Measurements from ENCODE around the gene GPR17. TPM values are rescaled to one million over a fixed set of nuclear protein-coding genes. Genes with fewer than 3 reads are reported as not detected.

Gene GPR17
- total RNA-seq, 1 donor from 2014 or later = not detected

DNA sequence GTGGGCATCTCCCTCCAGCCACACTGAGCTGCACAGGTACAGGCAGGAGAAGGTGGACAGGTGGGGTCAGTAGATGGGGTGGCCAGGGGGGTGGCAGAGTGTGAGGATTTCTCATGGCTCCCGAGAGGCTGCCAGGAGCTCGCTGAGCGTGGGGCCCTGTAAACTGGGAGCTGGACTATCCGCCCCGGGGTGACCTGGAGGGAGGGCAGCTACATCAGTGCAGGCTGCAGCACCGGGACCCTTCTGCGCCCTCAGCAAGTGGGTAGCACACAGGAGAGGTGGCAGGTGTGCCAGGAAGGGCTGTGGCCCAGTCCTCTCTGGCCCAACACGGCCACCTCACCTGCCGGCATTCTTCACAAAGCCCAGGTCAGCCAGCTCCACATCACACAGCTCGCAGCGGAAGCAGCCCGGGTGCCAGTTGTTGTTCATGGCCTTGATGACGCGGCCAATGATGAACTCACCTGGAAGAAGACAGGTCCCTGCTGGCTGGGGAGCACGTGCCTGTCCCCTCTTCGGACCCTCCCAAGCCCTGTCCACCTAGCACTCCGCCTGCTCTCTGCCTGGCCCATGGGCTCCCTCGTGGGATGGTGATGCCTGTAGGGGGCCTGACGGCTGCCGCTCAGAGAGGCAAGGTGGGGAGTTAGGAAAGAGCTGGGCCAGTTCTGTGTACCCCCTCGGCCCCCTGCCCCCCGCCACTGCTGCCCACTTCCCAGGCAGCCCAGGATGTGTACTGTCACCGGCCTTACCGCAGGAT is 8.3 kb downstream of the GPR17 start:
- no peak for DNase-seq (ENCODE audit: low read depth, low spot score)

DNA sequence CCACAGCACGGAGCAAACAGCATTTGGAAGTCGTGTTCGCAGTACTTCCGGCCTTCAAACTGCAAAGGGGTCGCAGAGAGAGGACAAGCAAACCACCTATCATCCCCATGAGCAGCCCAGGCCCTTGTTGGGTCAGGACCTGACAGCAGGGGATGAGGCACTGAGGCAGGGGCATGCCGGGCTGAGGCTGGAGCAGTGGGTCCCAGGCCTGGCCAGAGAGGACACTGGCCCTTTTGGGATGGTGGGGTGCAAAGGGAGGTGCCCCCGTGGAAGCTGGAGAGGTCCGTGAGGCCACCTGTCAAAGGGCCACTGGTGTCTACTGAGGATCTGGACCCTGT is 8.9 kb downstream of the GPR17 start:
- DNase-seq (ENCODE audit: low read depth, low spot score) = no peak

DNA sequence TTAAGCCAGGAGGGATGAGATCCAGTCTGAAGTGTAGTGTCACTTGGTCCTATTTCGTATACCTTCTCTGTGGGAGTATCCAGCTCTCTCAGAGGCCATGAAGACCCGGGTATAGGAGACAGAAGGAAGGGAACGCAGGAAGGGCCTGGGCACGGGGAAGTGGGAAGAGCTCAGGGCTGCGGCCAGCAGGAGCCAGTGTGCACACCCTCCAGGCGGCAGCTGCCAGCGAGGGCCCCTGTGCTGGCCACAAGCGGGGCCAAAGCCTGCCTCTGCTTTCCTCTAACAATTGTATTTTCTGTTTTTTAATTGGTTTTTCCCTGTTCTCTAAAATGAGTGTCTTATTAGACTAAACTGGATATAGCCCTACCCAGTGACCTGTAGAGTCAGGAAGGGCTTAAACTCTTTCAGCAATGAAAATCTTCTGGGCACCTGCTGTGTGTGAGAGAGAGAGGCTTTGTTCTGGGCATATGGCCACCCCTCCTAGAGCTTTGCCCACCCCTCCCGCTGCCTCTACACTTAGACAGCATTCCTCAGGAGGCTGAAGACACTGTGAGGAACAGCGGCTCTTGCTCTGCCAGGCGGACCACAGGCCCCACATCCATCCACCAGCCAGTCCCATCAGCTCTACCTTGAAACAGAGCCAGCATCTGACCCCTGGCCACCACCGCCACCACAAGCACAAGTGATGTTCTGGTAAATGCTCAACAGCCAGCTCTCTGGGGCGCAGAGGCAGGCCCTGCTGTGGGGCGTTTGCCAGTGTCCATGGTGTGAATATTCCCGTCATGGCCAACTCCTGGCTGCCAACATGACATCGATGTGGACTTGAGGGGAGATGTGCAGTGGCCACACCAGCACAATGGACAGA is 9.5 kb downstream of the GPR17 start:
- no peak for DNase-seq (ENCODE audit: low read depth, low spot score)

DNA sequence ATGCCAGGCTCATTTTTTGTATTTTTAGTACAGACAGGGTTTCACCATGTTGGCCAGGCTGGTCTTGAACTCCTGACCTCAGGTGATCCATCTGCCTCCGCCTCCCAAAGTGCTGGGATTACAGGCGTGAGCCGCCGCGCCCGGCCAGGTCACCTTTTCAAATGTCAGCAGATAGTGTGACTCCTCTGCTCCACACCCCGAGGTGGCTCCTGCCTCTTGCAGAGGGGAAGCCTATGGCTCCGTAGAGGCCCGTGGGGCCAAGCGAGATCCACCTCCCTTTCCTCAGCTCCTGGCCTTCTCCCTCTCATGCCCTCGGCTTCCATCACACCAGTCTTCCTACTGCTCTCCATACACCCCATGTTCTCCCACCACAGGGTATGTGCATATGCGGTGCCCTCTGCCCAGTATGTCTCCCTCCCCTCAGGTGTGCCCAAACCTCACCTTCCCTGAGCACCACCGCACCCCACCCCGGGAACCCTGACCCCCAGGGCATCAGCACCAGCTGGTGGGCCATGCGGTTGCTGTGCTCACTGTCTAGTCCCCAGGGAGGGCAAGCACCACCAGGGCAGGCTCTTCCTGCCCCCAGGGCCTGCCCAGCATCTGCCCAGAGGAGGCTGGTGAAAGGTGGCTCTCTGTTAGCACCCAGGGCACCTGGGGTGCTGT is 10.7 kb downstream of the GPR17 start:
- DNase-seq (ENCODE audit: low read depth, low spot score) = no peak

DNA sequence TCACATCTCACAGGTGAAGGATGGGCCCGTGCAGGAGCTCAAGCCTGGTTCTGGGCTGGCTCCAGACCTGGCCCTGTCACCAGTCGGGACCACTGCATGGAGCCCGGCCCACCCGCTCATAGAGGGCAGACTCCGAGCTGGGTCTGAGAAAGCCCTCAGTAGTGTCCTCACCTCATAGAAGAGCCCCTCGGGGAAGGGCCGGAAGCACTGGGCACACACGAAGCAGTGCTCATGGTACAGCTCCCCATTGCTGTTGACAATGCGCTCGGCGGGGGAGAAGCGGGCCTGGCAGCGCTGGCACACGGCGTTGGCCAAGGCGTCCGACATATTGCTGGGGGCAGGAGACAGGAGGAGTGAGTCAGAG is 11.3 kb downstream of the GPR17 start:
- no peak for DNase-seq (ENCODE audit: low read depth, low spot score)

DNA sequence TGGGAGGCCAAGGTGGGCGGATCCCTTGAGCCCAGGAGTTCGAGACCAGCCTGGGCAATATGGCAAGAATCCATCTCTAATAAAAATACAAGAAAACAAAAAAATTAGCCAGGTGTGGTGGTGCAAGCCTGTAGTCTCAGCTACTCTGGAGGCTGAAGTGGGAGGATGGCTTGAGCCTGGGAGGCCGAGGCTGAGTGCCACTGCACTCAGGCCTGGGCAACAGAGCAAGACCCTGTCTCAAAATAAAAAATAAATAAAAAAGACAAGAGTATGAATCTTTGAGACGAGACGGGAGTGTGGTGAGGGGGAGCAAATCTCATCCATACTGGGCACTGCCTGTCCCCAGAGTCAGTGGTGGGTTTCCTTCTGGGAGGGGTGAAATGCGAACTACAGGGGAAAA is 12.2 kb downstream of the GPR17 start:
- DNase-seq (ENCODE audit: low read depth, low spot score) = no peak

DNA sequence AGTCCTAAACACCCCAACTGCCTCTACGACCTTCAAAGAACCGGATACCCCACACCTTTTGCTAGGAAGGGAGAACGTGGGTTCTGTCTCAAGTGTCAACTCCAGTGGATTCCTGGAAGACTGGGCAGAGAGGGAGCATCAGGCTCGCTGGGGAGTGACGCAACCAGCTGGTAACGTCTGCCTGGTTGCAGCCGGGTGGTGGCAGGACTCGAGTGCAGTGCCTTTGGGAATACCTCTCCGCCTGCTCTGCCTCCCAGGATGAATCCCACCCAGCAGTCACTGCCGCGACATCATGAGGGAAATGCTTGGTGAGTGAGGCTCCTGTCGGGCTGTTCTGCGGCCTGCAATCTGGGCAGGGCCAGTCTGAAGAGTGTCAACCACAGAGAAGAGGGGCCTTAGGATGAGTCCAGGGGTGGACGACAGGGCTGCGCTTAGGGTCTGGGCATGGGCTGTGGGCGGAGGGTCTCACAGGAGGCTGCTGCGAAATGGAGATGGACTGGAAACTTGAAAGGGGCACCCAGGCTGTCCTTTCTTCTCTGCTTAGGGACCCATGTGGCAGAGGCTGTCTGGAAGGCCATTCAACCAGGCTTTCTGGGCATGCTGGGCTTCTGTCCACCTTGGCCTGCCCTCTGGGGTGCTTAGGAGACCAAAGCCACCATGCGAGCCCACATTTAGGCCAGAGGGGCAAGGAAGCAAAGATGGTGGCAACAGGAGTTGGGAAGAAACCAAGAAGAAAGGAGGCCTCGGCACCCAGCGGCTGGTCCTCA is 12.9 kb downstream of the GPR17 start:
- no peak for DNase-seq (ENCODE audit: low read depth, low spot score)

DNA sequence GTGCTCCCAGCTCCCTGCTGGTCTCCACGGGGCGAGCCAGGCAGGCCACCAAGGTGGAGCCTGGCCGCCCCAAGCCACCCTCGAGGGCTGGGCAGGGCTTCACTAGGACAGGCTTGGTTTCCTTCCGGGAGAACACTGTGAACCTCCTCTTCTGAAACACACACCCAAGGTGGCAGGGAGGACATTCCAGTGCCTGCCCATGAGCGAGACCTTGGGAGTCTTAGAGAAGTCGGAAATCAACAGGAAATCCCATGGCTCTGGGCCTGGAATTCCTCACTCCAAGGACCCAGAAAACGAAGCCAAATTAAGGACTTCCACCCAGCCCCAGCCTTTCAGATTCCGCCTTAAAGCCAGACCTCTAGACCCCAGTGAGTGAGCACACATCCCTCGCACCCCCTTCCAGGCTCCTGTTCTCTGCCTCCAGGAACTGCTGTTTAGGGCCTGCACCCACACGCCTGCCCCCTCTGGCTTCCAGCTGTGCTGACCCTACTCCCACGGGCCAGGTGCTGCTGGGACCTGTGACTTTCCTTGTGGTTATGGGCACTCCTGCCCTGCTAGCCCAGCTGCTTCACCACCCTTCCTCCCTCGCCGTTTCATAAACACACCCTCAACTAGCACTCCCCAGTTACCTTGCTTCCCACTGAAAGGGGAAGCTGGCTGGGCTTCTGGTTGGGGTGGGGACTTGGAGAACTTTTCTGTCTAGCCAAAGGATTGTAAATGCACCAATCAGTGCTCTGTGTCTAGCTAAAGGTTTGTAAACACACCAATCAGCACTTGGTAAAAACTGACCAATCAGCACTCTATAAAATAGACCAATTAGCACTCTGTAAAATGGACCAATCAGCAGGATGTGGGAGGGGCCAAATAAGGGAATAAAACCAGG is 13.7 kb downstream of the GPR17 start:
- peak; percentile 68 for DNase-seq (ENCODE audit: low read depth, low spot score)

DNA sequence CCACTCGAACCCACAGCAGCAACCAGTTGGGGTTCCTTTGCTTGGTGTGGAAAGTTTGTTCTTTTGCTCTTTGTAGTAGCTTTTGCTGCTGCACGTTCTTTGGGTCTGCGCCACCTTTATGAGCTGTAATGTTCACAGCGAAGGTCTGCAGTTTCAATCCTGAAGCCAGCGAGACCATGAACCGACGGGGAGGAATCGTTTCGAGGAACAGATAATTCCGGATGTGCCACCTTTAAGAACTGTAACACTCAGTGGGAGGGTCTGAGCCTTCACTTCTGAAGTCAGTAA is 14.3 kb downstream of the GPR17 start:
- no peak for DNase-seq (ENCODE audit: low read depth, low spot score)

DNA sequence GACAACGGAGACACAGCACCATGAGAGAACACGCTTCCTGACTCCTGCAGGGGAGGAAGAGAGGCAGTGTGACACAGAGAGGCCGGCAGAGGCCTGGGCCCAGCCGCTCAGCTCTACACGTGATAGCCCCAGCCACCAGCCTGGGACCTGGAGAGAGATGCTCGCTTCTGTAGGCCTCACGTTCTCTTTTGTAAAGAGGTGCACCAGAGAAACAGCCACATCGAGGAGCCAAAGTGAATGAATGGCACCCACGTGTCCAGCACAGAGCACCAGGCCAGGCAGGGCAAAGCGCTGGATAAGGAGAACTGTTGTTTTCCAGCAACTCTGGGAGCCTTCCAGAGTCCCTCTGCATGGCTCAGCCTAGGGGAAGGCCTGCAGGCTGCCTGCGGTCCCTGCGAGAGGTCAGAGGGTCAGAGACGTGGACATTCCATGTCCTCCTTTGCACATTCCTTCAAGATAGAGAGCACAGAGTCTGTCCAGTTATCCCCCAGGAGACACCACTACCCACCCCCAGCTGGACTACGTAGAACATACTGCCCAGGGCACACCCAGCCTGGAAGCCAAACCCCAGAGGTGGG is 15.2 kb downstream of the GPR17 start:
- DNase-seq (ENCODE audit: low read depth, low spot score) = no peak

DNA sequence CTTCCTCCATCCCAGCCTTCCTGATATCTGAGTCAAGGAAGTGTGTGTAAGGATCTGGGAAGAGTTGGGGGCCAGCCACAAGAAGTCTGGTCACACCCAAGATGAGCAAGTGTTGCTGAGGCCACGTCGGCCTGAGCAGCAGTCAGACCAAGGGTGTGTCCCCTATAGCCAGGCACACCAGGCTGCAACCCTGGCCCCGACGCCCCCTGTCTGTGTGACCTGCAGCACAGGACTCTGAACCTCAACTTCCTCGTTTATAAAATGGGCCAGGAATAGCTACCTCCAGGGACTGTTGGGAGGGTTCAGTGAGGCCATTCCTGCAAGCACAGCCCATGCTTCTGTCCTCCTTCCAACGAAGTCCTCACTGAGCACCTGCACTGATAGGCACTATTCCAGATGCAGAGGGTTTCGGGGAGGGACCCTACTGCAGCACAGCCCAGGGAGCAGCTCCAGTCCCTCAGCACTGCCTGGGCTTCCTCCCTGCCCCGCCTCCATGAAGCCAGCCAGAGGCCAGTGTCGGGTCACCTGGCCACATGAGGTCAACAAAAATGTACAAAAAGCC is 16.1 kb downstream of the GPR17 start:
- no peak for DNase-seq (ENCODE audit: low read depth, low spot score)

DNA sequence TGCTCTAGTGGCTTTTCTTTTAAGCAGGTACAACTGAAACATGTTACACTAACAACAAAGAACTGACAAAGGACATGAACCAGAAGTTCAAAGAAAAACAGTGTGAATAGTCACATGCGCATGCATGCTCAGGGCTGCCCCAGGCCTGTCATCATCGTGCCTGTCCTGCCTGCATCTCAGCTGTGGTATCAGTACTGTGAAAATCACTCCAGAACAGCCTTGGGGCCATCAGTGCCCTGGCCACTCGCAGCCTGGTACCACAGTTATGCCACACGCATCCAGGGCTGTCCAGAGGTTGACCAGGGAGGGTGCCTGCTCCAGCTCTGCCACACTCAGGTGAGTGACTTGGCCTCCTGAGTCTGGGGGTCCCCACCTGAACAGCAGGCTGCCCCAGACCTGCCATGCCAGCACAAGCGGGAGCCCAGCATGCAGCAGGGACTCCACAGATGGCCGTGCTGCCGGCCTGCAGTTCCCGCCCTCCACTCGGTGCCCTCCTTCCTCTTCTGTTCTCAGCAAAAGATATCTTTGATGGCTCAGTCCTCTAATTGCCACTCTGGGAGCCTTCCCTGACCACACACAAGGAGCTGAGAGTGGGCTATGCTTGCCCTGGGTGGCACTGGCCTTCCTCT is 17.1 kb downstream of the GPR17 start:
- no peak for DNase-seq (ENCODE audit: low read depth, low spot score)

DNA sequence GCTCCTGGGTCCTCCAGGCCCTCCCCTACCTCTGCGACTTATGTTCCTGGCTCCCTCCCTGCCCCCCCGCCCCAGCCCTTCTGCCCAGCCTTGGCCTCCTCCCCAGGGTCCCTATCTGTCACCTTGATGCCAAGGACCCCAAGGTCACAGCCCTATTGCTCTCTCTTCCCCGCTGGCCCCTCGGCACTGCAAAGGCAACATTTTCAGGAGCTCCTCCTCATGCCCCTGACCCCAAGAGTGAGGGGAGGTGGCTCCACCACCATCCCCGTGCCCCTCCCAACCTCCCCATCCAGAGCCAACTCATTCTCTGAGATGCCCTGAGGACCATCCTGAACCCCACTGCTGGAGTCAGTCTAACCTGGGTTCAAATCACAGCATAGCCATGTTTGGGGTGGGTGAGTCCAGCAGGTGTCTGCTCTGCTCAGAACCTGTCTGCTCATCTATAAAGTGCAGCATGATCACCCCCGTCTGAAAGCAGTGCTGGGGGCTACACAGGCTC is 17.7 kb downstream of the GPR17 start:
- DNase-seq (ENCODE audit: low read depth, low spot score) = no peak

DNA sequence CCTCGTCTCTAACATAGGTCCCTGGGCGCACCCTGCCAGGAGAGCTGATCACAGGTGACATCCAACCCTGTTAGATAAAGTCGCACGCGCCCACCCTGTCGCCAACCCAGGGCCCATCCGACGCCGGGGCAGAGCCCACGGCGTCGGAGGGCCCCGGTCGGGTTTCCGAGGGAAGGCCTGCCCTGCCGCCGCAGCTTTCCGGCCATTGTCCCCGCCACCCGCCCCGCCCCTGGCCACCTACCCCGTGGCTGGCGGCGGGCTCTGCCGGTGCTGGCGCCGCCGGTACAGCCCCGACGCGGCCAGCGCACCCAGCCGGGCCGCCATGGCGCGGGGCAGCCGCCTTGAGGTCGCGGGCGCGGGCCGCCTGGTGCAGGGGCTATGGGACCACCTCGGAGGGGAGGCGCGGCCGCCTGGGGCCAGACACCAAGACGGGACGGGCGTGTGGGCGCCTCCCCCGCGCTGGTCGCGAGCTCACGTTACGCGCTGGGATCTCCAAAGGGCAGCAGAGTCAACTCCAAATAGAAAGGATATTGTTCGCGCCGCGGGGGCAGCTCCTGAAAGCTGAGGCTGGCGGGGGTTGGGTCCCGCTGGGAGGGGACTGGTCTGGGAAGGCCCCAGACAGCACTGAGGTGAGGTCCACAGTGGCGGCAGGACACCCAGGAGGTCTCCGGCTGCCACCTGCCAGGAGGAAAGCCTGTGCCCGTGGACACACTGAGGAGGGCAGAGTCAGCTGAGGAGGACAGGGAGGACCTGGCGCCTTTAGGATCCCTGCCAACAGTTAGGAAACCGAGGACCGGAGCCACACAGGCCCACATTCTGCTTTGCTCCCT is 18.3 kb downstream of the GPR17 start:
- DNase-seq (ENCODE audit: low read depth, low spot score) = no peak

DNA sequence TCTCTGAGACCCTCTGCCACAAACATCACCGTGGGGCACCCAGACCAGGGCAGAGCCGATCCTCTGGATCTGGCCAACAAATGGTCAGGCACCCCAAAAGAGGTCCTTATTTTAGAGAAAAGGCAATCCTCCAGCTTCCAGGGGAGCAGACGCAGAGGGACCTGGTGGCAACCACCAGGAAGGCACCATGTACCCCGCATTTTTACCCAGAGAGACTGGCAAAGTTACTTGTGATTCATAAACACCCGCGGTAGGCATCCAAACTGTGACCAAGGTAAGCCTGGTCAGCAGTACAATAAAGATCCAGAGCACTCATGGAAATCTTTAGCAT is 18.9 kb downstream of the GPR17 start:
- DNase-seq (ENCODE audit: low read depth, low spot score) = no peak

DNA sequence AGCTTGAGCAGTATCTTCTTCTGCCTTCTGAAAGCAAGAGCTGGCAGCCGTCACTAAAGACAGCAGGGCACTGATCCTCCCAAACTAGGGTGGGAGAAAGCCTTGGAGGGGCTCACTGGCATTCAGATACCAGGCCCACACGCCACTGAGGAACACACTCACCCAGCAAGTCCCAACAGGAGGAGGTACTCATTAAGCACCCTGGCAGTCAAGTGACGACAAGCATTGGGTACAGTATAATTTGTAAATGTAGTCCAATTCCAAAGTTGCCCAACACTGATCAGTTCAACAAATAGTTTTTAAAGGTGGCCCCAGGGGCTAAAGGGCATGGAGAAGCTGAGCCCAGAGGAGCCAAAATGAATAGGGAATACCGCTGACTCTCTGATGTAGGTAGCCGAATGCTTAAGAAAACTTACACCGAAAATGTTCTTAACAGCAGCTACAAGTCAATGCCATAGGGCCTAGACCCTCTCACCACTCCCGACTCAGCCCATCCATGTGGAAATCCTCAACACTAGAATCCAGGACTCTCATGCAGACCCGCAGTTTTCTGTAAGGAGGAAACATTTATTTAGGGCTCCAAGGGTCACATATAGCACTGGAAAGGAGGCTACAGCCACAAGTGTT is 19.4 kb downstream of the GPR17 start:
- no peak for DNase-seq (ENCODE audit: low read depth, low spot score)

DNA sequence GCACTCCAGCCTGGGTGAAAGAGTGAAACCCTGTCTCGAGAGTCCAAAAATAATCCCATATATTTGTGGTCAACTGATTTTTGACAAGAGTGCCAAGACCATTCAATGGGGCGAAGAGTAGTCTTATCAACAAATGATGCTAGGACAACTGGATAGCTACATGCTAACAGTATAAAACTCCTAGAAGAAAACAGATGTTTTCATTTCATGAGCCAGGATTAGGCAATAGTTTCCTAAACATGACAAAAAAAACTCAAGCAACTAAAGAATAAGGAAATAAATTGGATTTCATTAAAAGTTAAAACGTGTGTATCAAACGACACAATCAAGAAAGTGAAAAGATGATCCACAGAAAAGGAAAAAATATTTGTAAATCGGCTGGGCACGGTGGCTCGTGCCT is 23.1 kb downstream of the GPR17 start:
- no peak for DNase-seq (ENCODE audit: low read depth, low spot score)

Data from pulmonary artery endothelial cell (primary cell).